CD4-positive, alpha-beta T cell treated with Interleukin-4 for 4 hours (primary cell): ENCODE data around the gene ZNF436.
A peak's percentile ranks its signal among the peaks of the same experiment; 100 is the strongest.
"Not testable (repeated sequence)": the region's sequence is repeated elsewhere in the genome, so short reads cannot be mapped to it uniquely, and the experiment has no call there.

Experiments
- DNase-seq: peaks from one replicate; pipeline ENCODE4 v3.0.0-alpha.2; 2020

Gene ZNF436

GRCh38 chr1:23389837-23390321 lies 20.2 kb upstream of the ZNF436 start:
- no peak for DNase-seq

GRCh38 chr1:23387494-23387893 lies 17.9 kb upstream of the ZNF436 start:
- DNase-seq, result no peak

- no peak for DNase-seq
Measured at GRCh38 chr1:23385119-23385621, 15.5 kb upstream of the ZNF436 start.

- DNase-seq, result no peak
Measured at GRCh38 chr1:23384312-23385058, 14.8 kb upstream of the ZNF436 start.

DNA sequence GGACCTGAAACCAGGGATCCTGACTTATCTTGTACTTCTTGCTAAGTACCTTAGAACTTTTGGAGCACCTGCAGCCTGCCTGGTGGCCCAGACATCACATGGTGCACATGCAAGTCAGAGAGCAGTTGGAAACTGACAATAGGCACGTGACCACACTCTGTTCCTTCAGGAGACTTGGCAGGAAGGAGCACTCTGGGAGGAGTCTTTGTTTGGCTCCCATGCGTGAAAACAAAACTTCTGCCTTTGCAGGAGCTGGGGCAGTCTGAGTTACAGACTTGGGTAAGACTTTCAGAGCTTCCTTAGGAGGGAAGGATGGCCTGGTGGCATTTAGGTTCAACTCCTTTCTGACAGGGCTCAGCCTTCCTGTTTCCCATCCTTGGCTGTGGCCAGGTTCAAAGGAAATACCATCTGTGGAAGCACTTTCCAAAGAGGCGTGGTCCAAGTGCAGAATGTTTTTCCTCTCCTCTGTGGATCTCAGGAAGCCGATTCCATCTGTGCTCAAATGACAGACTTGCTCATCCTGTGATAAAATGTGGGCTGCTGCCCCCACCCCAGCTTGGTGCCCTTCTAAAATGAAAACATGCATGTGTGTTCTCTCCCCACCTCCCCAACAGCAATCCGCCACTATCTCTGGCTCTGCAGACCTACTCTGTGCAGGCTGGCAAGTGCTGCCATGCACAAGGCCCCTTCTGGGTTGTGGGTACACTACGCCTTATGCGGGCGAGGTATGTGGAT lies 14.1 kb upstream of the ZNF436 start:
- DNase-seq, result no peak

DNA sequence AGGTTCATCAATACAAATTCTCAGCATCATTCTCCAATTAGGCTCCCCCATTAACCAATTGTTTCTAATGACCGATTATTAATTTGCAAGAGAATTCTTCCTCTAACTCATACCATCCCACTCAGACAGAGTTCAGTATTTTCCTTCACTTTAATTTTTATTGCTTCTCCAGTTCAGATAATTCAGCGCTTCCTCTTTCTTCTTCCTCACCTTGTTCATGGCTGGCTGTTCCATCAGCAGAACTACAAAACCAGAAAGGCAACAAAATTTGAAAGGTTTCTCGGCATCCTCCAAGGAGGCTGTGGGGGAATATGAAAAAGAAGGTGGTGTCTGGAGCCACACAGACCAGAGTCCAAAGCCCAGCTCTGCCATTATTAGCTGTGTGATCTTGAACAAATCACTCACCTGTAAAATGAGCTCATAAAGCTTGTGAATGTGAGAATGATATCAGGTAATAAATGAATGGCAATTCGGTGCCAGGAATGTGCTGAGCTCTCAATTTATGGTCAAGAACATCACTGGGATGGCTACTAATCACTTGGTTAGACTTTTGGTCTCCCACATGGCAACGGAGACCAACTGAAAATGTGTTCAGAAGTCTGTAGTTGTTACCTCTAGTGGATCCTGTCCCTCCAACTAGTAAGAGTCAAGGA lies 11.7 kb upstream of the ZNF436 start:
- DNase-seq, result no peak

DNA sequence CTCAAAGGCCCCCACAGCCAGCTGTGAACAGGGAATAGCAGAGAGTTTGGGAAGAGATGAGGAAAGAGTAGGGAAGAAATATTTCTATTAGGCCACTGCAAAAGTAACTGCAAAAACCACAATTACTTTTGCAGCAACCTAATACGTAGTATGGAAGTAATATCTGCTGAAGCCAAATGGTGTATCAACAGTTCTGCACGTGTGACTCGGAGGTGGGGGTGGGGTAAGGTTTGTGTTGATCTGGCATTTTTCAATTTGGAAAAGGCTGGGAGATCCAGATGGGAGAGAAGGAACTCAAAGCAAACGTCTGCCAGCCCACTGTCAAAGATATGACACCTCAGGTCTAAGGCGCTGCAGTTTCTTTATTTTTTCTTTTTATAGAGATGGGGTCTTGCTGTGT lies 11.1 kb upstream of the ZNF436 start:
- DNase-seq, result no peak

GRCh38 chr1:23380236-23380635 lies 10.6 kb upstream of the ZNF436 start:
- not testable (repeated sequence) for DNase-seq

DNA sequence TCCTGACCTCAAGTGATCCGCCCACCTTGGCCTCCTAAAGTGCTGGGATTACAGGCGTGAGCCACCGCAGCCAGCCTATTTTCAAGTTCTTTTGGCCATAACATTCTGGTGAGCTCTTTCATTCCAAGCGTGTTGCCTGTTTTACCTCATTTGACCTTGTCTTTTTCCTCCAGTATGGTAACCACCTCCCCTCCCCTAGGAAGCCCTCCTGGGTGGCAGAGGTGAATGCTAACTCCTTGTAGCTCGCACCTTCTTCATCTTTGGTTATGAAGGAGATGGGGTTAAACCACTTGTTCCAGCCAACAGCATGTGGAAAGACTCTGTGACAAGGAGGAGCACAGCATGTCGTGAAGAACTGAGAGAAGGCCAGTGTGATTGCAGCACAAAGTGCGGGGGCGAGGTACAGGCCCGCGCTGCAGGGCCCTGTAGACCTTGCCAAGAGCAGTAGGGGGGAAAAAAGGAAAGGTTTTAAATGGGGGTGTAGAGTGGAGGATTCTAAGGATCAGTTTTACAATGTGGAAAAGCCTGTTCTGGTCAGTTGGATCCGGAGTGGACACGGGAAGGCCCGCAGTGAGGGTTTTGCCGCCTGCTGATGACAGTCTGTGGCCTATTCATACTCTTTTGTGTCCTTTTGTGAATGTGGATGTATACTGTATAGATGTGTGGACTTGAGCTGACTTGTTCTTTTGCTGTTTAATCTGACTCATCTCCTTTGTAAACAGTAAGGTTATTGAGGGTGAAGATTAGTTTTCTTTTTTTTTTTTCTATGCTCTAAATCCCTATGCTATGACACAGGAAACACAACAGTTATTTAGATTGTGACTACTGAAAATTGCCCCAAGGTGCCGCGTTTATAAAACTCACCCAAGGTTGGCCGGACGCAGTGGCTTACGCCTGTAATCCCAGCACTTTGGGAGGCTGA lies 7.5 kb upstream of the ZNF436 start:
- DNase-seq, result no peak

DNA sequence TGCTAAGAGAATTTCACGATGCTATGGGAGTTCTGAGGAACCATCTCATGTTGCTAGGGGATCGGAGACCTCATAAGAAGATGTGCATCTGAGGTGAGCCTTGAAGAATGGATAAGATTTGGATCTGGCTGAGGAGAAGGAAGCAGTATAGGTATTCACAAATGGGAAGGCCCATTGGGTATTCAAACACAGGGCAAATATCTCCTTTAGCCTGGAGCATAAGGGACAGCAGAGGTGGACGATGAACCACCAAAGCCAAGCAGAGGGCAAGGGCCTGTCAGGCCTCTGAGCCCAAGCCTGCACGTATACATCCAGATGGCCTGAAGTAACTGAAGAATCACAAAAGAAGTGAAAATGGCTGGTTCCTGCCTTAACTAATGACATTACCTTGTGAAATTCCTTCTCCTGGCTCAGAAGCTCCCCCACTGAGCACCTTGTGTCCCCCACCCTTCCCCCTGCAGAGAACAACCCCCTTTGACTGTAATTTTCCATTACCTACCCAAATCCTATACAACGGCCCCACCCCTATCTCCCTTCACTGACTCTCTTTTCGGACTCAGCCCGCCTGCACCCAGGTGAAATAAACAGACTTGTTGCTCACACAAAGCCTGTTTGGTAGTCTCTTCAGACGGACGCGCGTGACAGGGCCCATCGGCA lies 4.6 kb upstream of the ZNF436 start:
- not testable (repeated sequence) for DNase-seq

DNA sequence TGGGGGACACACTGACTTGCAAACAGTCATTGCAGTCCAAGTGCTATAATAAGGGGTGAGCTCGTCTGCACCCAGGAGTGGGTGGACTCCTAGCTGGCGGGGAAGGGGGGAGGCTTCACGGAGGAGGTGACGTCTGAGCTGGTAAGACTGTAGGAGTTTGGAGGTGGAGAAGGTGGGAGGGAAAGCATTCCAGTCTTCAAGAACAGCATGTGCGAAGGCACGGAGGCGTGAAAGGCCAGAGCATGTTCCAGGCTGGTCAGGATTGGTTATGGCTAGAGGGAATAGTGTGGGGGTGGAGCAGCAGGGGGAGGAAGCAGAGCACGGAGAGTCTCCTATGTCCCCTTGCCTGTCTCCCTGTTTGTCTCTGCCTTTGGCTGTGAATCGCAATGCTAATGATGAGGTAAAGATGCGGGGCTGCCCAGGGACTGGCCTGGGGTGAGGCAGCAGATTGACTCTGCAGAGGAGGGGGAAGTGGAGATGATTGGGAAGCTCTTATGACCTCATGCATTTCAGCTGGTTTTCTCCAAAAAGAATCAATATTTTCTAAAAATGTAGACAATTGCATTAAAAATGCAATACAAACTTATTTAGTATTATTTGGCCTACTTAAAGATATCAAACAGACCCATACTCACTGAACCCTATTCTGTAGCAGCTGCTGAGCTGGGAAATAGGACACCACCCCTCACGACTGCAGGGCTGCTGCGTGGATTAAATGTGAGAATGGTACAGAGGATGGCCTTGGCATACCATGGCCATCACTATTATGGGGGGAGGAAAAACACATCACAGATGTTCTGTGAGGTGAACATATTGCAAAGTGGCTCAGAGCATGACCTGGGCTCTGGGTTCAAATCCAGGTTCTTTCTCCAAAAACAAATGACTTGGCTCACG lies 2.6 kb upstream of the ZNF436 start:
- DNase-seq, result no peak

DNA sequence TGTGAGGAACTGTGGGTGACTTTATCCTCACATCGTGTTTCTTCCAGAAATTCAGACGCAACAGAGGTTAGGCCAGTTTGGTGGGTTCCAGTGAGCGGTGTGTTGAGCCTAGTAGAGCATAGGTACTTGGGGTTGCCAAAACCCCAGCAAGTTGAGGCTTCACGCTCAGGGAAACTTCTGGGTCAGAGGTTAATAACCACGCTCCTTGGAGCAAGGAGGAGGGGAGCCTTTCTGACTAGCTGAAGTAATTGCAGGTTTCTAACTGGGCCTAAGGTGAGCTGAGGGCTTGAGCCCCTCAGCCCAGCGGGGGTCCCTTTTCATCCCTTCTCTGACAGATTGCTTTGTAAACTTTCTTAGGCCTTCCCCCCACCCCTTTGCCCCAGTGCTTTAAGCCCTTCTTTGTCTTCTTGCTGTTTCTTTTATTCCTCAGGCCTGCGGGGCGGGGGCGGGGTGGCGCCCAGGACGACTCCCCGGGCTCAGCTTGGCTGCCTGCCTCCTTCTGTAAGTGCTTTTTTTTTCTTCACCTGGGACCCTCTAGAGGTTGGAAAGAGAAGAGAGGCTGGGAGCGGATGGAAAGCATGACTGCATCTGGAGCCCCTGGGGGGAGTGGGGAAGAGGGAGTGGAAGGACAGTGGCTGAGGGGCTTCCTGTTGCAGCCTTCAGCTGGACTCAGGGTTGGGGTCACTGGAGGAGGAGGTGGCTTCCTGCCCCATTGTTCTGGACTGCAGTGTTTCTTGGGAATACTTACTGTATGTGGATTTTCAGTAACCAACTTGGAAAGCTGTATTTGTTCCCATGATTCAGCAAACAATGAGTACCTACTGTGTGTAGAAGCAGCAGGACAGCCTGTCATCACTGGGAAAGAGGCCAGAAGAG lies 1.3 kb upstream of the ZNF436 start:
- DNase-seq, result no peak

- DNase-seq, result no peak
Measured at GRCh38 chr1:23370330-23370708, 683 bp upstream of the ZNF436 start.

DNA sequence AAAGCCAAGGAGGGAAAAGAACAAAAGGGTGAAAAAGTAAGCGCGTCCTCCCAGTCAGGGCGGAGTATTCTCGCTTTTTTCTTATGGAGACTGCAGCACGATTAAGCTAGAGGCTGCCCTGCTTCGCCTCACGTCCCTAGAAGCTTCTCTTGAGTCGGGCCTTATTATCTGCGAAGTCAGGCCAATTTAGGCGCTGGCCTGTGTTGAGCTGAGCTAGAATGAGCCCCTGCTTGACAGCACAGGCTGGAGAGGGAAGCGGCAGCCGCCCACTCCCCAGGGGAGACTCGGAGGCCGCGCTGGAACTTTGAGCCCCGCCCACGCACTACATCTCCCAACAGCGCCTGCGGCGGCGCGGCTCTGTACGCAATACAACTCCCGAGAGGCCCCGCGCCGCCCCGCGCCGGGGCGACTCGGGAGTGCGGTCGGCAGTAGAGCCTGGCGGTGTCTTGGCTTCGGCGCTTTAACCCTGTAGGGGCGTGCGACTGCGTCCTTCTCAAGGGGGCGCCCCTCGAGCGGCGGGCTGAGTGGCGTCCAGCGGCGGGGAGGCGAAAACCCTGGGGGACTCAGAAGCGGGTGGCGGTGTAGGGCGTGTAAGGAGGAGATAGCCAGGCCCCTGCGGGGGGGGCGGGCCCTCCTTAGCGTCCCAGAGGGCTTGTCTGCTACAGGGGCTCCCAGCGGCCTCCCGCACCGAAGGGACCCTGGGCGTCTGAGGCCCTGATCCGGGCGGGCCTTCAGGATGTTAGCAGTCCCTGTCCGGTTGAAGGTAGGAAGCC lies 888 bp downstream of the ZNF436 start:
- DNase-seq, result peak; percentile 78

- peak; percentile 98 for DNase-seq
Measured at GRCh38 chr1:23367791-23368561, 1.7 kb downstream of the ZNF436 start.

DNA sequence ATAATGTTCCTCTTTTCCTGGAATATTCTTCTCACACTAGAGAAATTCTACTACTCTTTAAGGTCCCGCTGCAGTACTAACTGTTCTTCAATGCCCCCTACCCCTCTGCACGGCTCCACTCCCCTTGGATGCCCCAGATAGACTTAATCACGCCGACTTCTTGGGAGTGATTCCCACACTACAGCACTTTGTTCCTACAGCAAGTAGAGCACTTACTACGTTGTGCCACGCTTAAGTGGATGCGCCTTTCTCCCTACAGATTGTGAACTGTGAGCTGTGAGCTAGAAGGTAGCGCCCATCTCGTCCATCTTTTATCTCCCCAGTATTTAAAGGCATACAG lies 2.2 kb downstream of the ZNF436 start:
- peak; percentile 7 for DNase-seq

- DNase-seq, result no peak
Measured at GRCh38 chr1:23366598-23366997, 3.0 kb downstream of the ZNF436 start.

DNA sequence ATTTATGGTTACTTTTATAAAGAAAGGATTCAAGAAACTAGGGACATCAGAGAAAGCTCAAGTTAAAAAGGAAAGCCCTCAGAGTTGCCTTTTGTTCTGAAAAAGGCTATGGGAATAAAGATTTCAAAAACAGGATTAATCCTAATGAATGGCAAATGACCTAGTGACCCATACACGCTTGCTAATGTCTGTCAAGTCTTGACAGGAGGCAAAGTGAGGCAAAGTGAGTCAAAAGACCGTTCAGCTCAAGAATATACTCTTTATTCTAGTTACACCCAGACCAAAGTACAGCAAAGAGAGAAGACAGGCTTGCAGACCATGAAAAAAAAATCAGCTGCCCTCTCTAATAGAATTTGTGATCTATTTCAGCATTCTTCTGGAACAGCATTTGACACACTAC lies 3.5 kb downstream of the ZNF436 start:
- no peak for DNase-seq
